ENCODE data around the gene NRG3.

NRG3 gene

GRCh38 chr10:82506680-82507376, 631.8 kb downstream of the NRG3 start:
- CTCF ChIA-PET: no interaction called here

GRCh38 chr10:82515256-82515655, 640.3 kb downstream of the NRG3 start:
- POLR2A ChIA-PET: no interaction called here
- no peak for DNase-seq (ENCODE audit: extremely low spot score)
- no peak for TF ChIP-seq CTCF (IDR thresholded peaks at IDR 0.05; ENCODE audit: control extremely low read depth, extremely low read depth, low read depth, missing control alignments)
- CTCF ChIA-PET: no interaction called here

More at GRCh38 chr10:82506680-82507376, 631.8 kb downstream of the NRG3 start:
- TF ChIP-seq CTCF (IDR thresholded peaks at IDR 0.05; ENCODE audit: control extremely low read depth, extremely low read depth, low read depth, missing control alignments): no peak
- no peak for DNase-seq (ENCODE audit: extremely low spot score)
- POLR2A ChIA-PET: no interaction called here

- no peak for TF ChIP-seq CTCF (IDR thresholded peaks at IDR 0.05; ENCODE audit: control extremely low read depth, extremely low read depth, low read depth, missing control alignments)
- no peak for DNase-seq (ENCODE audit: extremely low spot score)
- POLR2A ChIA-PET: no interaction called here
- CTCF ChIA-PET: no interaction called here
These were observed 654.1 kb downstream of the NRG3 start for GRCh38 chr10:82529062-82529461.

- no peak for TF ChIP-seq CTCF (IDR thresholded peaks at IDR 0.05; ENCODE audit: control extremely low read depth, extremely low read depth, low read depth, missing control alignments)
- CTCF ChIA-PET: no interaction called here
- POLR2A ChIA-PET: no interaction called here
- no peak for DNase-seq (ENCODE audit: extremely low spot score)
These were observed 660.5 kb downstream of the NRG3 start for GRCh38 chr10:82535457-82535856.

- ChIA-PET CTCF (no interaction called here), POLR2A (no interaction called here)
- TF ChIP-seq CTCF (IDR thresholded peaks at IDR 0.05; ENCODE audit: control extremely low read depth, extremely low read depth, low read depth, missing control alignments): no peak
These were observed 661.7 kb downstream of the NRG3 start for GRCh38 chr10:82536668-82537067.

GRCh38 chr10:82538272-82538671, 663.3 kb downstream of the NRG3 start:
- no peak for TF ChIP-seq CTCF (IDR thresholded peaks at IDR 0.05; ENCODE audit: control extremely low read depth, extremely low read depth, low read depth, missing control alignments)
- POLR2A ChIA-PET: no interaction called here

More at GRCh38 chr10:82536668-82537067, 661.7 kb downstream of the NRG3 start:
- DNase-seq (ENCODE audit: extremely low spot score): no peak

More at GRCh38 chr10:82538272-82538671, 663.3 kb downstream of the NRG3 start:
- DNase-seq (ENCODE audit: extremely low spot score): no peak
- CTCF ChIA-PET: no interaction called here

Measured in GM10248 (cell line).